PFSK-1 (cell line): ENCODE results near the gene ACTN2.

Experiments
- FOXP2 ChIP-seq: optimal IDR thresholded peaks from 2 replicates; pipeline ENCODE3; 2011; ENCODE audit warnings: borderline replicate concordance, control low read depth, inconsistent platforms; ENCODE audit not compliant: insufficient read depth; ENCODE audit errors: extremely low read length, extremely low read depth
- POLR2AphosphoS5 ChIP-seq: IDR thresholded peaks from 2 replicates; pipeline ENCODE4 v1.6.1; 2012; ENCODE audit warnings: low read depth, mild to moderate bottlenecking, control low read depth, low read length, moderate library complexity
- REST ChIP-seq, 2 experiments: IDR thresholded peaks; 2 replicates each; pipeline versions ENCODE4 v1.6.1 to v1.8.0; 2011 to 2012; ENCODE audit warnings: low read depth in 2 of 2, low read length in 2 of 2, control low read depth in 1 of 2, inconsistent platforms in 1 of 2, mild to moderate bottlenecking in 1 of 2, moderate library complexity in 1 of 2; ENCODE audit not compliant: insufficient read depth in 1 of 2
- SIN3A ChIP-seq: IDR thresholded peaks from 2 replicates; pipeline ENCODE4 v1.6.1; 2012; ENCODE audit warnings: mild to moderate bottlenecking, low read length, moderate library complexity, borderline replicate concordance; ENCODE audit not compliant: insufficient read depth
- TAF1 ChIP-seq: IDR thresholded peaks from 2 replicates; pipeline ENCODE4 v1.6.1; 2012; ENCODE audit warnings: low read length, control low read depth, borderline replicate concordance; ENCODE audit not compliant: insufficient read depth

Gene ACTN2

GRCh38 chr1:236795757-236796667 is 109.7 kb downstream of the ACTN2 start:
- TF ChIP-seq REST (IDR thresholded peaks at IDR 0.05; ENCODE audit: insufficient read depth in 1 of 2, low read depth in 2 of 2, low read length in 2 of 2) = no peak
- TF ChIP-seq FOXP2 = no peak
- TF ChIP-seq TAF1 = no peak
- TF ChIP-seq SIN3A = no peak
- TF ChIP-seq POLR2AphosphoS5 = no peak

GRCh38 chr1:236799001-236799400 is 112.7 kb downstream of the ACTN2 start:
- no peak for TF ChIP-seq SIN3A
- no peak for TF ChIP-seq REST (IDR thresholded peaks at IDR 0.05; ENCODE audit: insufficient read depth in 1 of 2, low read depth in 2 of 2, low read length in 2 of 2)

GRCh38 chr1:236800002-236800620 is 113.8 kb downstream of the ACTN2 start:
- no peak for TF ChIP-seq REST (IDR thresholded peaks at IDR 0.05; ENCODE audit: insufficient read depth in 1 of 2, low read depth in 2 of 2, low read length in 2 of 2)
- no peak for TF ChIP-seq SIN3A

GRCh38 chr1:236800623-236801022 is 114.3 kb downstream of the ACTN2 start:
- TF ChIP-seq REST (IDR thresholded peaks at IDR 0.05; ENCODE audit: insufficient read depth in 1 of 2, low read depth in 2 of 2, low read length in 2 of 2) = no peak
- TF ChIP-seq FOXP2 = no peak
- no peak for TF ChIP-seq SIN3A

- no peak for TF ChIP-seq TAF1
- no peak for TF ChIP-seq SIN3A
- TF ChIP-seq POLR2AphosphoS5 = no peak
- TF ChIP-seq REST (IDR thresholded peaks at IDR 0.05; ENCODE audit: insufficient read depth in 1 of 2, low read depth in 2 of 2, low read length in 2 of 2) = no peak
- no peak for TF ChIP-seq FOXP2
These were observed 116.0 kb downstream of the ACTN2 start for GRCh38 chr1:236802264-236802663.
